ENCODE measurements around the gene TBC1D1.

GRCh38 chr4:38030023-38030422 lies 139.1 kb downstream of the TBC1D1 start:
- TF ChIP-seq CTCF (IDR thresholded peaks at IDR 0.05) (no peak), EP300 (IDR thresholded peaks at IDR 0.05; ENCODE audit: low read depth) (no peak)

All from transverse colon (tissue), 3 donors.